Measurements from ENCODE around the gene SDC1.

SDC1 gene

GRCh38 chr2:20213651-20214565 is 11.0 kb downstream of the SDC1 start:
- no peak for DNase-seq (ENCODE audit: low spot score)

GRCh38 chr2:20212871-20213503 is 11.9 kb downstream of the SDC1 start:
- DNase-seq (ENCODE audit: low spot score), result no peak

- DNase-seq (ENCODE audit: low spot score), result no peak
Measured at GRCh38 chr2:20212459-20212870, 12.5 kb downstream of the SDC1 start.

- no peak for DNase-seq (ENCODE audit: low spot score)
Measured at GRCh38 chr2:20211860-20212458, 13.0 kb downstream of the SDC1 start.

GRCh38 chr2:20211420-20211819 is 13.5 kb downstream of the SDC1 start:
- no peak for DNase-seq (ENCODE audit: low spot score)

GRCh38 chr2:20210462-20210861 is 14.5 kb downstream of the SDC1 start:
- DNase-seq (ENCODE audit: low spot score), result no peak

- no peak for DNase-seq (ENCODE audit: low spot score)
Measured at GRCh38 chr2:20209373-20210109, 15.4 kb downstream of the SDC1 start.

- DNase-seq (ENCODE audit: low spot score), result no peak
Measured at GRCh38 chr2:20208476-20208859, 16.5 kb downstream of the SDC1 start.

GRCh38 chr2:20207051-20207450 is 17.9 kb downstream of the SDC1 start:
- DNase-seq (ENCODE audit: low spot score), result no peak

GRCh38 chr2:20205915-20206524 is 18.9 kb downstream of the SDC1 start:
- no peak for DNase-seq (ENCODE audit: low spot score)

GRCh38 chr2:20205069-20205468 is 19.9 kb downstream of the SDC1 start:
- DNase-seq (ENCODE audit: low spot score), result no peak

- no peak for DNase-seq (ENCODE audit: low spot score)
Measured at GRCh38 chr2:20203521-20204225, 21.3 kb downstream of the SDC1 start.

- no peak for DNase-seq (ENCODE audit: low spot score)
Measured at GRCh38 chr2:20203072-20203471, 21.9 kb downstream of the SDC1 start.

- no peak for DNase-seq (ENCODE audit: low spot score)
Measured at GRCh38 chr2:20201671-20202070, 23.3 kb downstream of the SDC1 start.

GRCh38 chr2:20200697-20201555 is 24.0 kb downstream of the SDC1 start:
- no peak for DNase-seq (ENCODE audit: low spot score)

GRCh38 chr2:20199633-20200270 is 25.2 kb downstream of the SDC1 start:
- no peak for DNase-seq (ENCODE audit: low spot score)

- no peak for DNase-seq (ENCODE audit: low spot score)
Measured at GRCh38 chr2:20198796-20199632, 25.9 kb downstream of the SDC1 start.

GRCh38 chr2:20198001-20198400 is 26.9 kb downstream of the SDC1 start:
- DNase-seq (ENCODE audit: low spot score), result no peak

- no peak for DNase-seq (ENCODE audit: low spot score)
Measured at GRCh38 chr2:20197192-20197591, 27.7 kb downstream of the SDC1 start.

All from globus pallidus (tissue), 1 donor.